ENCODE measurements around the gene S100A5. TPM values are rescaled to one million over a fixed set of nuclear protein-coding genes. Genes with fewer than 3 reads are reported as not detected.

S100A5 gene
- total RNA-seq, 1 experiment from 2014 or later = 6.0 TPM

GRCh38 chr1:153507926-153508583, 32.7 kb downstream of the S100A5 start:
- peak overlapping the region; percentile 47; the same call in 1 of the 2 replicates for H3K9ac ChIP-seq (ENCODE audit: low read length)
- peak overlapping the region; percentile 65 for H3K4me2 ChIP-seq (ENCODE audit: low read length)
- H3K4me1 ChIP-seq (ENCODE audit: control insufficient read depth in 1 of 2, insufficient read depth in 2 of 2, low read length in 2 of 2) = peaks cover 23 to 69% of the 10 kb centered on the region in 2 experiments
- BruUV-seq (replicated peaks) = no TSS peak
- H3K4me3 ChIP-seq (replicated peaks in 1 of 2; ENCODE audit: low read depth in 1 of 2, low read length in 2 of 2) = no peak overlapping the region
- H3K27ac ChIP-seq (ENCODE audit: low read depth, low read length) = no peak overlapping the region
- no peaks in the 10 kb centered on the region for H3K27me3 ChIP-seq (ENCODE audit: insufficient read depth, low read length)
- DNase-seq (ENCODE audit: low read depth, low spot score) (no peak), ATAC-seq (no peak)
- H3K36me3 ChIP-seq (ENCODE audit: control insufficient read depth in 1 of 2, insufficient read depth in 2 of 2, low read length in 2 of 2) = no peaks in the 10 kb centered on the region
- no peaks in the 10 kb centered on the region for H4K20me1 ChIP-seq (ENCODE audit: insufficient read depth)
- ChIA-PET RAD21 (ENCODE audit: low non-redundant PET in 1 of 2, low total read pairs in 2 of 2, uncharacterized antibody in 2 of 2, unreplicated experiment in 2 of 2) (no interaction called here), CTCF (interaction anchor here (0.8 to 1.8 kb wide), 5 partner anchors 8 to 155 kb away, joined by 3 to 5 read pairs (median 4); partner anchors contain the start of gene S100A13), POLR2A (interaction anchor here (1.0 to 1.4 kb wide), 2 partner anchors 28 to 220 kb away, joined by 3 read pairs; partner anchors contain the start of genes INTS3 and S100A6)
- H2AFZ ChIP-seq (ENCODE audit: low read depth, low read length, poor library complexity, severe bottlenecking) = no peak overlapping the region
- intact Hi-C loops (cut with micrococcal nuclease) = loop anchor here (5.0 kb wide), 1 partner anchor 479 kb away; the partner anchor contains the start of gene RAB13
- no peaks in the 10 kb centered on the region for H3K9me2 ChIP-seq (ENCODE audit: insufficient read depth)
- no peak for TF ChIP-seq SRF (IDR thresholded peaks at IDR 0.05; ENCODE audit: low read depth)
- TF ChIP-seq EZH2phosphoT487 (IDR thresholded peaks at IDR 0.05; ENCODE audit: borderline replicate concordance) = no peak
- no peak for TF ChIP-seq POLR2A (IDR thresholded peaks at IDR 0.05; ENCODE audit: borderline replicate concordance, extremely low read depth, insufficient read depth, insufficient read length)
- no peak for TF ChIP-seq REST (IDR thresholded peaks at IDR 0.05; ENCODE audit: low read depth)
- no peak for TF ChIP-seq MAX (IDR thresholded peaks at IDR 0.05)
- no peak for TF ChIP-seq ZBTB33 (IDR thresholded peaks at IDR 0.05; ENCODE audit: extremely low read depth, insufficient replicate concordance, low read length)
- TF ChIP-seq CTCF (IDR thresholded peaks at IDR 0.05 in 2 of 3, conservative IDR thresholded peaks at IDR 0.05 in 1 of 3; ENCODE audit: borderline replicate concordance in 1 of 3, insufficient read depth in 1 of 3, low read depth in 2 of 3, low read length in 2 of 3) = no peak
- TF ChIP-seq POLR2AphosphoS5 (IDR thresholded peaks at IDR 0.05; ENCODE audit: low read depth, low read length) = no peak
- no peak for TF ChIP-seq ELF1 (IDR thresholded peaks at IDR 0.05; ENCODE audit: borderline replicate concordance, low read depth)
- TF ChIP-seq JUND (IDR thresholded peaks at IDR 0.05) = no peak
- no peak for TF ChIP-seq RAD21 (IDR thresholded peaks at IDR 0.05; ENCODE audit: low read depth)
- TF ChIP-seq EGR1 (IDR thresholded peaks at IDR 0.05; ENCODE audit: low read depth) = no peak
- no peaks in the 10 kb centered on the region for H3K9me3 ChIP-seq (ENCODE audit: control insufficient read depth in 1 of 2, insufficient read depth in 1 of 2, low read depth in 1 of 2, low read length in 2 of 2)
- no peaks in the 10 kb centered on the region for H3K79me2 ChIP-seq (ENCODE audit: insufficient read depth, low read length)
